Measurements from ENCODE around the gene OTUB2. TPM values are rescaled to one million over a fixed set of nuclear protein-coding genes. Genes with fewer than 3 reads are reported as not detected.

Gene OTUB2
- total and polyA plus RNA-seq, 7 experiments from 2014 or later: 0.11 to 2.5 (median 0.59) TPM; not detected in 1

GRCh38 chr14:94021001-94021400 lies 5.1 kb upstream of the OTUB2 start:
- Histone ChIP-seq H3K27me3 (ENCODE audit: control insufficient read depth in 2 of 2, insufficient read depth in 2 of 2, low read length in 2 of 2) (no peaks in the 10 kb centered on the region), H3K27ac (ENCODE audit: low read depth, low read length) (no peak overlapping the region), H3K9me3 (ENCODE audit: control insufficient read depth in 2 of 3, low read length in 3 of 3) (no peaks in the 10 kb centered on the region), H3K4me3 (ENCODE audit: low read length) (no peak overlapping the region), H3K36me3 (ENCODE audit: control insufficient read depth in 2 of 3, insufficient read depth in 3 of 3, low read length in 3 of 3) (no peaks in the 10 kb centered on the region), H3K4me1 (ENCODE audit: control insufficient read depth in 2 of 2, insufficient read depth in 2 of 2, low read length in 2 of 2) (peaks cover 0 to 4% of the 10 kb centered on the region in 2 donors)
- ATAC-seq: no peak
- ChIA-PET CTCF (interaction anchor here (1.5 kb wide), 1 partner anchor 82 kb away, joined by 5 read pairs; no protein-coding TSS in a partner anchor), POLR2A (interaction anchor here (1.1 kb wide), 1 partner anchor 9 kb away, joined by 4 read pairs; no protein-coding TSS in a partner anchor)
- Mint-ChIP-seq H3K36me3 (no peaks in the 10 kb centered on the region), H3K9me3 (peaks cover 0 to 3% (median 0%) of the 10 kb centered on the region in 11 donors), H3K4me1 (peaks cover 4 to 36% (median 8%) of the 10 kb centered on the region in 7 donors), H3K27ac (peak overlapping the region in 1 of 9 donors; percentile 59), H3K27me3 (peaks cover 0 to 11% (median 0%) of the 10 kb centered on the region in 5 donors), H3K4me3 (no peak overlapping the region)
- intact Hi-C loops (cut with micrococcal nuclease): no loop called here
- DNase-seq: no peak

- ChIA-PET CTCF (interaction anchor here (1.5 kb wide), 2 partner anchors 11 to 82 kb away, joined by 4 to 5 read pairs; no protein-coding TSS in a partner anchor), POLR2A (no interaction called here)
- intact Hi-C loops (cut with micrococcal nuclease): no loop called here
- Histone ChIP-seq H3K27me3 (ENCODE audit: control insufficient read depth in 2 of 2, insufficient read depth in 2 of 2, low read length in 2 of 2) (no peaks in the 10 kb centered on the region), H3K9me3 (ENCODE audit: control insufficient read depth in 2 of 3, low read length in 3 of 3) (no peaks in the 10 kb centered on the region), H3K36me3 (ENCODE audit: control insufficient read depth in 2 of 3, insufficient read depth in 3 of 3, low read length in 3 of 3) (no peaks in the 10 kb centered on the region), H3K4me3 (ENCODE audit: low read length) (no peak overlapping the region), H3K27ac (ENCODE audit: low read depth, low read length) (no peak overlapping the region), H3K4me1 (ENCODE audit: control insufficient read depth in 2 of 2, insufficient read depth in 2 of 2, low read length in 2 of 2) (peaks cover 0 to 4% of the 10 kb centered on the region in 2 donors)
- H3K4me1 Mint-ChIP-seq: peaks cover 7 to 38% (median 8%) of the 10 kb centered on the region in 7 donors
- peak overlapping the region in 1 of 10 donors; percentile 61 for H3K4me3 Mint-ChIP-seq
- peak overlapping the region in 1 of 9 donors; percentile 59 for H3K27ac Mint-ChIP-seq
- peaks cover 0 to 3% (median 0%) of the 10 kb centered on the region in 11 donors for H3K9me3 Mint-ChIP-seq
- H3K36me3 Mint-ChIP-seq: no peaks in the 10 kb centered on the region
- no peak for ATAC-seq
- peaks cover 0 to 11% (median 0%) of the 10 kb centered on the region in 5 donors for H3K27me3 Mint-ChIP-seq
- peak in 1 of 9 donors; percentile 51 for DNase-seq
Measured at GRCh38 chr14:94021416-94022157, 4.6 kb upstream of the OTUB2 start.

DNA sequence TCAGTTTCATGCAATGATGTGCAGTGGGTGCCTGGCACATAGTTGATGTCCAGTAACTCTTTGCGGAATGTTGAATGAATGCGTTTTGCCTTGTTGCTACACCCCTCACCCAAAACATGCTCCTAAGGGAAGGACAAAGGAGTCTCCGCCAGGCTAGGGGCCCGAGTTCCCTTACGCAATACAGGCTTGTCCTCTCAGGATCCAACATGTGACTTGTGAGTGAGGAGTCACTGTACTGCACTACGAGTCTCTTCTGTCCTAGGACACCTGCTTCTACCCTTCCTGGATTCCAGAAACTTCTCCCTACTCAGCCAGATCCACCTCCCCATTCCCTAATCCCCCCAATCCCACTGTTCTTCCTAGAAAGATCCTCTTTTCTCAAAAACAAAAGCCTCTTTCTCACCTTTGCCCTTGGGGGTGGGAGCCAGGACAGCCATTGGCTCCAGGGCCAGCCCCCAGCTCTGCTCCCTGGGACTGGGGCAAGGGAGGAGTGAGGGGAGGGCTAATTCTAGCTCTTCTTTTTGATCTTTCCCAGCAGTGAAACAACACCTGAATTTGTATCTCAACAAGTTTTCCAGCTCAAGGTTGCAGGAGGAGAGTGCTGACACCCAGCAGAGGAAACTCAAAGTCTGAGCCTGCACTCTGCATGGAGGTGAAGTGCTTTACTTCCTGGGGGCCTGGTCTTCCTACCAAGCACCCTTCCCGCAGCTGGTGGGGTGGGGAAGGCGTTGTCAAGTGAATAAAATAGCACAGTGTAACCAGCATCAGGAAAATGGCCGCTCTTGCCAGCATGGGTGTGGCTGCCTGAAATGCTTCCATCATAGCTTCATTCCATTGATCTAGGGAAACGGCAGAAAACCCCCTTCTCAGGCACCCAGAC lies 3.4 kb upstream of the OTUB2 start:
- peak overlapping the region in 1 of 10 donors; percentile 41 for H3K4me3 Mint-ChIP-seq
- H3K36me3 ChIP-seq (ENCODE audit: control insufficient read depth in 2 of 3, insufficient read depth in 3 of 3, low read length in 3 of 3): no peaks in the 10 kb centered on the region
- H3K27ac Mint-ChIP-seq: peak overlapping the region in 1 of 9 donors; percentile 59
- H3K27me3 ChIP-seq (ENCODE audit: control insufficient read depth in 2 of 2, insufficient read depth in 2 of 2, low read length in 2 of 2): no peaks in the 10 kb centered on the region
- no peak for ATAC-seq
- peaks cover 0 to 11% (median 0%) of the 10 kb centered on the region in 5 donors for H3K27me3 Mint-ChIP-seq
- DNase-seq: no peak
- peaks cover 5 to 12% of the 10 kb centered on the region in 2 donors for H3K4me1 ChIP-seq (ENCODE audit: control insufficient read depth in 2 of 2, insufficient read depth in 2 of 2, low read length in 2 of 2)
- H3K4me3 ChIP-seq (ENCODE audit: low read length): no peak overlapping the region
- H3K27ac ChIP-seq (ENCODE audit: low read depth, low read length): no peak overlapping the region
- intact Hi-C loops (cut with micrococcal nuclease): no loop called here
- CTCF ChIA-PET: interaction anchor here (1.4 to 1.5 kb wide), 2 partner anchors 10 to 83 kb away, joined by 4 to 5 read pairs; no protein-coding TSS in a partner anchor
- H3K4me1 Mint-ChIP-seq: peaks cover 7 to 42% (median 10%) of the 10 kb centered on the region in 7 donors
- peaks cover 0 to 3% (median 0%) of the 10 kb centered on the region in 11 donors for H3K9me3 Mint-ChIP-seq
- no peaks in the 10 kb centered on the region for H3K36me3 Mint-ChIP-seq
- POLR2A ChIA-PET: no interaction called here
- H3K9me3 ChIP-seq (ENCODE audit: control insufficient read depth in 2 of 3, low read length in 3 of 3): no peaks in the 10 kb centered on the region

- Mint-ChIP-seq H3K4me1 (peaks cover 14 to 53% (median 18%) of the 10 kb centered on the region in 7 donors), H3K27me3 (peaks cover 0 to 7% (median 0%) of the 10 kb centered on the region in 5 donors), H3K36me3 (no peaks in the 10 kb centered on the region), H3K27ac (no peak overlapping the region), H3K9me3 (no peaks in the 10 kb centered on the region), H3K4me3 (peak overlapping the region in 1 of 10 donors; percentile 42)
- Histone ChIP-seq H3K36me3 (ENCODE audit: control insufficient read depth in 2 of 3, insufficient read depth in 3 of 3, low read length in 3 of 3) (no peaks in the 10 kb centered on the region), H3K4me1 (ENCODE audit: control insufficient read depth in 2 of 2, insufficient read depth in 2 of 2, low read length in 2 of 2) (peaks cover 5 to 12% of the 10 kb centered on the region in 2 donors), H3K4me3 (ENCODE audit: low read length) (no peak overlapping the region), H3K27me3 (ENCODE audit: control insufficient read depth in 2 of 2, insufficient read depth in 2 of 2, low read length in 2 of 2) (no peaks in the 10 kb centered on the region), H3K9me3 (ENCODE audit: control insufficient read depth in 2 of 3, low read length in 3 of 3) (no peaks in the 10 kb centered on the region), H3K27ac (ENCODE audit: low read depth, low read length) (no peak overlapping the region)
- ChIA-PET POLR2A (interaction anchor here (0.9 kb wide), 1 partner anchor 24 kb away, joined by 3 read pairs; no protein-coding TSS in a partner anchor), CTCF (interaction anchor here (0.7 to 2.6 kb wide), 2 partner anchors 12 to 20 kb away, joined by 3 to 14 read pairs; no protein-coding TSS in a partner anchor)
- ATAC-seq (no peak), DNase-seq (no peak)
- intact Hi-C loops (cut with micrococcal nuclease): no loop called here
Measured at GRCh38 chr14:94024549-94024948, 1.6 kb upstream of the OTUB2 start.

GRCh38 chr14:94025720-94026119 lies 420 bp upstream of the OTUB2 start:
- intact Hi-C loops (cut with micrococcal nuclease): loop anchor here (1.0 to 2.0 kb wide), 7 partner anchors 13 to 149 kb away; partner anchors contain the start of genes DDX24 (in 2 of the 2), IFI27L1 (in 2 of the 2), ASB2 (in 1 of the 2) and PPP4R4 (in 1 of the 2)
- Histone ChIP-seq H3K27me3 (ENCODE audit: control insufficient read depth in 2 of 2, insufficient read depth in 2 of 2, low read length in 2 of 2) (no peaks in the 10 kb centered on the region), H3K4me1 (ENCODE audit: control insufficient read depth in 2 of 2, insufficient read depth in 2 of 2, low read length in 2 of 2) (peaks cover 5 to 12% of the 10 kb centered on the region in 2 donors), H3K4me3 (ENCODE audit: low read length) (peak overlapping the region; percentile 51), H3K27ac (ENCODE audit: low read depth, low read length) (no peak overlapping the region), H3K9me3 (ENCODE audit: control insufficient read depth in 2 of 3, low read length in 3 of 3) (no peaks in the 10 kb centered on the region), H3K36me3 (ENCODE audit: control insufficient read depth in 2 of 3, insufficient read depth in 3 of 3, low read length in 3 of 3) (no peaks in the 10 kb centered on the region)
- DNase-seq (no peak), ATAC-seq (no peak)
- no peaks in the 10 kb centered on the region for H3K9me3 Mint-ChIP-seq
- peak overlapping the region in 6 of 9 donors; percentile 20 to 75 (median 65) for H3K27ac Mint-ChIP-seq
- peak overlapping the region; percentile 72 to 90 (median 82) for H3K4me3 Mint-ChIP-seq
- H3K4me1 Mint-ChIP-seq: peaks cover 14 to 49% (median 18%) of the 10 kb centered on the region in 7 donors
- CTCF ChIA-PET: interaction anchor here (1.1 to 2.6 kb wide), 3 partner anchors 10 to 82 kb away, joined by 3 to 14 read pairs (median 3); no protein-coding TSS in a partner anchor
- peaks cover 0 to 2% (median 0%) of the 10 kb centered on the region in 5 donors for H3K27me3 Mint-ChIP-seq
- POLR2A ChIA-PET: interaction anchor here (0.7 to 1.7 kb wide), 4 partner anchors 8 to 86 kb away, joined by 3 to 4 read pairs (median 3); no protein-coding TSS in a partner anchor
- H3K36me3 Mint-ChIP-seq: peaks cover 0 to 2% (median 0%) of the 10 kb centered on the region in 5 donors
